Measurements from ENCODE around the gene MTMR10. TPM values are rescaled to one million over a fixed set of nuclear protein-coding genes. Genes with fewer than 3 reads are reported as not detected.

Gene MTMR10
- polyA plus RNA-seq, 1 of the 3 experiments (the other 2 are of a cell fraction) = 6.4 TPM

GRCh38 chr15:30997270-30997669 lies 5.8 kb upstream of the MTMR10 start (continued):
- TF ChIP-seq JUND (IDR thresholded peaks at IDR 0.05) (no peak), TAF1 (IDR thresholded peaks at IDR 0.05; ENCODE audit: borderline replicate concordance, low read depth, low read length) (no peak), SMC3 (IDR thresholded peaks at IDR 0.05; ENCODE audit: low read depth, low read length) (no peak)

GRCh38 chr15:30992249-30992864 lies 929 bp upstream of the MTMR10 start:
- CTCF ChIA-PET = interaction anchor here (1.1 to 1.8 kb wide), 2 partner anchors 9 to 137 kb away, joined by 3 to 10 read pairs; no protein-coding TSS in a partner anchor
- H3K27me3 ChIP-seq (ENCODE audit: insufficient read depth) = no peaks in the 10 kb centered on the region

GRCh38 chr15:30990446-30991254 lies 778 bp downstream of the MTMR10 start:
- DNase-seq = no peak
- Histone ChIP-seq H3K9ac (peak overlapping the region; percentile 83), H3K79me2 (ENCODE audit: insufficient read depth) (peaks cover 42% of the 10 kb centered on the region), H4K20me1 (ENCODE audit: insufficient read depth) (no peaks in the 10 kb centered on the region), H3K4me3 (ENCODE audit: low read depth in 2 of 2, low read length in 1 of 2) (peak overlapping the region; percentile 87 to 95), H3K27ac (ENCODE audit: low read depth in 2 of 2, low read length in 1 of 2) (peak overlapping the region; percentile 74 to 86), H3K4me2 (peak overlapping the region; percentile 80), H3K36me3 (replicated peaks in 1 of 2; ENCODE audit: control insufficient read depth in 1 of 2, insufficient read depth in 2 of 2, low read length in 1 of 2) (peaks cover 4 to 5% of the 10 kb centered on the region in 2 experiments), H3F3A (replicated peaks; ENCODE audit: insufficient read depth) (no peaks in the 10 kb centered on the region), H2AFZ (ENCODE audit: low read depth) (peak overlapping the region; percentile 89), H3K4me1 (ENCODE audit: control insufficient read depth in 1 of 2, insufficient read depth in 2 of 2, low read depth in 1 of 2, low read length in 1 of 2) (peaks cover 0 to 7% of the 10 kb centered on the region in 2 experiments; a peak in 3 of 4 replicates), H3K9me2 (no peaks in the 10 kb centered on the region), H3K27me3 (ENCODE audit: insufficient read depth) (no peaks in the 10 kb centered on the region), H3K9me3 (no peaks in the 10 kb centered on the region)
- ChIA-PET CTCF (interaction anchor here (1.3 to 1.8 kb wide), 2 partner anchors 8 to 139 kb away, joined by 4 to 10 read pairs; no protein-coding TSS in a partner anchor), POLR2A (no interaction called here)
- 11% methylated on average over 24 of the region's 24 CpGs for WGBS (ENCODE audit: low lambda C conversion rate)
- TF ChIP-seq EP300 (IDR thresholded peaks at IDR 0.05; ENCODE audit: borderline replicate concordance in 1 of 2, low read depth in 1 of 2, low read length in 1 of 2) = no peak
- no peak for TF ChIP-seq IRF3 (IDR thresholded peaks at IDR 0.05; ENCODE audit: low read depth, low read length)
- no peak for TF ChIP-seq TCF12 (IDR thresholded peaks at IDR 0.05)
- no peak for TF ChIP-seq FOXM1 (IDR thresholded peaks at IDR 0.05; ENCODE audit: low read depth)
- no peak for TF ChIP-seq MXI1 (IDR thresholded peaks at IDR 0.05; ENCODE audit: low read depth, low read length)
- no peak for TF ChIP-seq REST (IDR thresholded peaks at IDR 0.05; ENCODE audit: low read depth, low read length)

More at GRCh38 chr15:30992249-30992864, 929 bp upstream of the MTMR10 start:
- DNase-seq = no peak
- no peak for TF ChIP-seq TCF12 (IDR thresholded peaks at IDR 0.05)
- no peak for TF ChIP-seq SIN3A (IDR thresholded peaks at IDR 0.05; ENCODE audit: borderline replicate concordance, low read depth, low read length)
- no peak for TF ChIP-seq POLR2AphosphoS5 (IDR thresholded peaks at IDR 0.05; ENCODE audit: low read depth, low read length)
- no peak for TF ChIP-seq USF2 (IDR thresholded peaks at IDR 0.05; ENCODE audit: borderline replicate concordance, low read depth, low read length)
- peak overlapping the region; percentile 83 for H3K9ac ChIP-seq
- POLR2A ChIA-PET = interaction anchor here (1.0 kb wide), 1 partner anchor 22 kb away, joined by 3 read pairs; no protein-coding TSS in a partner anchor
- peak overlapping the region; percentile 90 for H2AFZ ChIP-seq (ENCODE audit: low read depth)
- peak overlapping the region; percentile 87 to 95 for H3K4me3 ChIP-seq (ENCODE audit: low read depth in 2 of 2, low read length in 1 of 2)
- peaks cover 35% of the 10 kb centered on the region for H3K79me2 ChIP-seq (ENCODE audit: insufficient read depth)
- H3K27ac ChIP-seq (ENCODE audit: low read depth in 2 of 2, low read length in 1 of 2) = peak overlapping the region; percentile 74 to 86; a peak in 3 of 4 replicates
- no peaks in the 10 kb centered on the region for H3K9me2 ChIP-seq
- H3K4me1 ChIP-seq (ENCODE audit: control insufficient read depth in 1 of 2, insufficient read depth in 2 of 2, low read depth in 1 of 2, low read length in 1 of 2) = peaks cover 0 to 6% of the 10 kb centered on the region in 2 experiments; a peak in 2 of 4 replicates
- WGBS (ENCODE audit: low lambda C conversion rate) = 83% methylated on average over 7 of the region's 7 CpGs
- H4K20me1 ChIP-seq (ENCODE audit: insufficient read depth) = no peaks in the 10 kb centered on the region
- peak overlapping the region; percentile 80 for H3K4me2 ChIP-seq
- H3K36me3 ChIP-seq (replicated peaks in 1 of 2; ENCODE audit: control insufficient read depth in 1 of 2, insufficient read depth in 2 of 2, low read length in 1 of 2) = peaks cover 0 to under 1% of the 10 kb centered on the region in 2 experiments
- no peaks in the 10 kb centered on the region for H3F3A ChIP-seq (replicated peaks; ENCODE audit: insufficient read depth)
- H3K9me3 ChIP-seq = no peaks in the 10 kb centered on the region
